Liver (tissue), 9 donors: ENCODE results near the gene RASGRP4. TPM values are rescaled to one million over a fixed set of nuclear protein-coding genes. Genes with fewer than 3 reads are reported as not detected.

ENCODE experiments used
- DNase-seq: peaks from one replicate; pipeline ENCODE4 v3.0.0-alpha.2; 2017; ENCODE audit warnings: low spot score
- H3K27ac ChIP-seq, 2 donors: one replicate each; pipeline ENCODE4 v1.7.0; 2013; ENCODE audit warnings: inconsistent platforms in 2 of 2, low read length in 2 of 2, control low read depth in 1 of 2, low read depth in 1 of 2, mild to moderate bottlenecking in 1 of 2
- H3K27me3 ChIP-seq, 4 donors: one replicate each; pipeline versions ENCODE4 v1.6.1 to v1.7.0; 2013; ENCODE audit warnings: low read length in 3 of 4, inconsistent platforms in 1 of 4, mild to moderate bottlenecking in 1 of 4, moderate library complexity in 1 of 4; ENCODE audit not compliant: control insufficient read depth in 4 of 4, insufficient read depth in 4 of 4
- H3K36me3 ChIP-seq, 4 donors: one replicate each; pipeline versions ENCODE4 v1.6.1 to v1.7.0; 2013; ENCODE audit warnings: low read length in 3 of 4, mild to moderate bottlenecking in 3 of 4, low read depth in 1 of 4, moderate library complexity in 1 of 4; ENCODE audit not compliant: control insufficient read depth in 4 of 4, insufficient read depth in 3 of 4
- H3K4me1 ChIP-seq, 4 donors: one replicate each; pipeline versions ENCODE4 v1.6.1 to v1.7.0; 2013; ENCODE audit warnings: low read length in 3 of 4, mild to moderate bottlenecking in 3 of 4, moderate library complexity in 1 of 4; ENCODE audit not compliant: control insufficient read depth in 4 of 4, insufficient read depth in 4 of 4
- H3K4me3 ChIP-seq, 3 donors: one replicate each; pipeline versions ENCODE4 v1.6.1 to v1.7.0; 2013; ENCODE audit warnings: low read length in 3 of 3, control low read depth in 1 of 3, low read depth in 1 of 3, mild to moderate bottlenecking in 1 of 3
- H3K9ac ChIP-seq, 2 donors: one replicate each; pipeline ENCODE4 v1.7.0; 2013; ENCODE audit warnings: low read length in 2 of 2, mild to moderate bottlenecking in 2 of 2, moderate library complexity in 2 of 2, control low read depth in 1 of 2, low read depth in 1 of 2
- H3K9me3 ChIP-seq, 4 donors: one replicate each; pipeline versions ENCODE4 v1.6.1 to v1.7.0; 2013; ENCODE audit warnings: low read length in 3 of 4; ENCODE audit not compliant: control insufficient read depth in 4 of 4
- EGR1 ChIP-seq, 2 donors: IDR thresholded peaks; 2 replicates each; pipeline ENCODE4 v1.6.1; 2016 to 2018; ENCODE audit warnings: antibody characterized with exemption in 2 of 2, low read depth in 2 of 2
- FOXA2 ChIP-seq: IDR thresholded peaks from 2 replicates; pipeline ENCODE4 v1.6.1; 2016; ENCODE audit warnings: antibody characterized with exemption
- GABPA ChIP-seq, 2 donors: IDR thresholded peaks in 1 of 2; conservative IDR thresholded peaks in 1 of 2; 2 replicates each; pipeline ENCODE4 v1.6.1; 2016; ENCODE audit warnings: antibody characterized with exemption in 2 of 2, mild to moderate bottlenecking in 1 of 2, moderate library complexity in 1 of 2
- HNF4A ChIP-seq, 2 donors: conservative IDR thresholded peaks; 2 replicates each; pipeline ENCODE4 v1.6.1; 2016; ENCODE audit warnings: antibody characterized with exemption in 2 of 2, mild to moderate bottlenecking in 2 of 2
- HNF4G ChIP-seq: IDR thresholded peaks from 2 replicates; pipeline ENCODE4 v1.6.1; 2016; ENCODE audit warnings: antibody characterized with exemption
- JUND ChIP-seq, 2 donors: IDR thresholded peaks; 2 replicates each; pipeline ENCODE4 v1.6.1; 2016; ENCODE audit warnings: antibody characterized with exemption in 2 of 2
- RAD21 ChIP-seq, 2 donors: IDR thresholded peaks; 2 replicates each; pipeline ENCODE4 v1.6.1; 2016; ENCODE audit warnings: antibody characterized with exemption in 2 of 2, mild to moderate bottlenecking in 2 of 2
- SP1 ChIP-seq: IDR thresholded peaks from 2 replicates; pipeline ENCODE4 v1.6.1; 2018; ENCODE audit warnings: antibody characterized with exemption, mild to moderate bottlenecking
- YY1 ChIP-seq: IDR thresholded peaks from 2 replicates; pipeline ENCODE4 v1.6.1; 2016; ENCODE audit warnings: antibody characterized with exemption, mild to moderate bottlenecking
- WGBS: extraction: QIAGEN DNeasy Blood & Tissue Kit; methylation state at CpG from one replicate; pipeline ENCODE4 v1.1.7; 2013; 5-methylcytosine and 5-hydroxymethylcytosine counted together
- polyA plus RNA-seq, 2 donors: library from polyadenylated mRNA; stranded (reverse) in 1 of 2; unstranded in 1 of 2; fragments of 200-250 nt in 1 of 2; fragments of >200 nt in 1 of 2; fragmentation: Nextera tagmentation in 1 of 2; extraction: Ambion mirVana in 1 of 2; gene quantifications; one replicate each; pipeline versions ENCODE4 v1.2.1 to v1.2.3, GENCODE V29; 2013 to 2015
- total RNA-seq, 2 donors: library from RNA; depleted of rRNA; stranded (reverse); fragments of >200 nt; gene quantifications; one replicate each; pipeline ENCODE4 v1.2.3, GENCODE V29; 2014
- TF ChIP-seq, protein P1 (sequence below): IDR thresholded peaks from 2 replicates; pipeline ENCODE4 v1.6.1; 2016; ENCODE audit warnings: antibody characterized with exemption
- TF ChIP-seq, protein P2 (sequence below): IDR thresholded peaks from 2 replicates; pipeline ENCODE4 v1.6.1; 2016; ENCODE audit warnings: antibody characterized with exemption
- TF ChIP-seq, protein P3 (sequence below): IDR thresholded peaks from 2 replicates; pipeline ENCODE4 v1.6.1; 2016; ENCODE audit warnings: antibody characterized with exemption
- TF ChIP-seq, protein P4 (sequence below): IDR thresholded peaks from 2 replicates; pipeline ENCODE4 v1.6.1; 2016; ENCODE audit warnings: antibody characterized with exemption, mild to moderate bottlenecking
- TF ChIP-seq, protein P5 (sequence below): fragments of 150-350 bp; IDR thresholded peaks from 2 replicates; pipeline ENCODE4 v1.5.1; 2017; ENCODE audit warnings: improper control_type of control experiment, low read depth, low read length; ENCODE audit not compliant: missing input control
- donor health status: healthy.
- donor health status: healthy.
- donor health status: healthy.
- donor health status: healthy.
- donor health status: healthy.

The RASGRP4 gene, protein sequence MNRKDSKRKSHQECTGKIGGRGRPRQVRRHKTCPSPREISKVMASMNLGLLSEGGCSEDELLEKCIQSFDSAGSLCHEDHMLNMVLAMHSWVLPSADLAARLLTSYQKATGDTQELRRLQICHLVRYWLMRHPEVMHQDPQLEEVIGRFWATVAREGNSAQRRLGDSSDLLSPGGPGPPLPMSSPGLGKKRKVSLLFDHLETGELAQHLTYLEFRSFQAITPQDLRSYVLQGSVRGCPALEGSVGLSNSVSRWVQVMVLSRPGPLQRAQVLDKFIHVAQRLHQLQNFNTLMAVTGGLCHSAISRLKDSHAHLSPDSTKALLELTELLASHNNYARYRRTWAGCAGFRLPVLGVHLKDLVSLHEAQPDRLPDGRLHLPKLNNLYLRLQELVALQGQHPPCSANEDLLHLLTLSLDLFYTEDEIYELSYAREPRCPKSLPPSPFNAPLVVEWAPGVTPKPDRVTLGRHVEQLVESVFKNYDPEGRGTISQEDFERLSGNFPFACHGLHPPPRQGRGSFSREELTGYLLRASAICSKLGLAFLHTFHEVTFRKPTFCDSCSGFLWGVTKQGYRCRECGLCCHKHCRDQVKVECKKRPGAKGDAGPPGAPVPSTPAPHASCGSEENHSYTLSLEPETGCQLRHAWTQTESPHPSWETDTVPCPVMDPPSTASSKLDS
- total RNA-seq (1 to 10 TPM; 1.9 to 2.4 TPM), polyA plus RNA-seq (1 to 10 TPM in 1 of 2 donors, under 1 TPM in 1; 0.60 to 1.4 TPM)

DNA sequence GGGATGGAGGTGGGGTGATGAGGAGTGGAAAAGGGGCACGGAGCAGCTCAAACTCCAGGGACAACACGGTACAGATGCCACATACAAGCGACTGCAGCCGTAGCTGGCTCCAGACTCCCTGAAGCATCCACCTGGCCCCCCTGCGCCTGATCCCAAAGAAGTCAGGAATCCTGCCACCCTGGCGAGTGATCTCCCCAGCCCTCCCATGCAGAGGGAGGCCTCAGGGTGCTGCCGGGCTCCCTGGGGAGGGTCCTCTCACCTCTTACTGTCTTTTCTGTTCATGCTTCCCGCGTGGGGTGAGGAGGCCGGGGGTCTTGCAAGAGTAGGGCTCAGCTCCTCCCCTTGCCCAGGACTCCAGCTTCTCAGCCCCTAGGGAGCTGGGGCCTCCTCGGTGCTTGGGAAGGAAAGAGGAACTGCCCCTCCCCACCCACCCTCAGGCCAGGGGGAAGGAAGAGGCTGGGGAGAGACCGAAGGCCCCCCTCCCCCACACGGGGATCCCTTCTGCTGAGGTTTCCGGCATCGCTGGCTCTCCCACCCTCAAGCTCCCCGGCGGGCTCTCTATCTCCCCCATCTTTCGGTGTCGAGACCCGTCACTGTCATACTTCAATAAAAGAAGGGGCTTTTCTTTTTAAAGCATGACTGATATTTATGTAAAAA, at the start of gene RASGRP4:
Gene RASGRP4 (minus strand): TSS at position 410 of the 657 bp plus-strand sequence. CDS start 128 bp downstream, at position 282.
- H3K9ac ChIP-seq: no peak within 1 kb of the TSS

DNA sequence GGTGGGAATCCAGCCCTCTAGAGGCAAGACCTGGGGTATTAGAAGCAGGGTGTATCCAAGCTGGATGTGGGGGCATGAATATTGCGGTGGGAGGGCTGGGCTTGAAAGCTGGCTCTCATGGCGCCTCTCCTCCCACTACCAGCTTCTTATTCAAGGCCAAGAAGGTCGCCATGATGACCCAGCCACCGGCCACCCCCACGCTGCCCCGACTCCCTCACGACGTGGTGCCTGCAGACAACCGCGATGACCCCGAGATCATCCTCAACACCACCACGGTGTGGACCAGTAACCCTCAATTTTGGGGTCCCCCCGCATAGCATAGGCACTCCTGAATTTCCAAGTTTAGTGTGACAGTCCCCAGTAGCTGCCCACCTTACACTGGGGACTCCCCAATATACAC, 49.2 kb upstream of the RASGRP4 start:
- Histone ChIP-seq H3K9ac (no peak overlapping the region), H3K27ac (no peak overlapping the region), H3K27me3 (peaks cover 0 to 5% (median 0%) of the 10 kb centered on the region in 4 donors), H3K36me3 (no peaks in the 10 kb centered on the region), H3K4me1 (no peaks in the 10 kb centered on the region), H3K9me3 (no peaks in the 10 kb centered on the region), H3K4me3 (no peak overlapping the region)
- no peak for TF ChIP-seq RAD21 (IDR thresholded peaks at IDR 0.05)
- TF ChIP-seq, protein P1, sequence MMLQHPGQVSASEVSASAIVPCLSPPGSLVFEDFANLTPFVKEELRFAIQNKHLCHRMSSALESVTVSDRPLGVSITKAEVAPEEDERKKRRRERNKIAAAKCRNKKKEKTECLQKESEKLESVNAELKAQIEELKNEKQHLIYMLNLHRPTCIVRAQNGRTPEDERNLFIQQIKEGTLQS: no peak
- no peak for TF ChIP-seq EGR1 (IDR thresholded peaks at IDR 0.05; ENCODE audit: low read depth in 2 of 2)
- no peak for TF ChIP-seq HNF4A (conservative IDR thresholded peaks at IDR 0.05)
- no peak for TF ChIP-seq JUND (IDR thresholded peaks at IDR 0.05)
- TF ChIP-seq, protein P2, sequence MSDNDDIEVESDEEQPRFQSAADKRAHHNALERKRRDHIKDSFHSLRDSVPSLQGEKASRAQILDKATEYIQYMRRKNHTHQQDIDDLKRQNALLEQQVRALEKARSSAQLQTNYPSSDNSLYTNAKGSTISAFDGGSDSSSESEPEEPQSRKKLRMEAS: no peak
- TF ChIP-seq FOXA2: no peak
- TF ChIP-seq SP1: no peak
- TF ChIP-seq, protein P3, sequence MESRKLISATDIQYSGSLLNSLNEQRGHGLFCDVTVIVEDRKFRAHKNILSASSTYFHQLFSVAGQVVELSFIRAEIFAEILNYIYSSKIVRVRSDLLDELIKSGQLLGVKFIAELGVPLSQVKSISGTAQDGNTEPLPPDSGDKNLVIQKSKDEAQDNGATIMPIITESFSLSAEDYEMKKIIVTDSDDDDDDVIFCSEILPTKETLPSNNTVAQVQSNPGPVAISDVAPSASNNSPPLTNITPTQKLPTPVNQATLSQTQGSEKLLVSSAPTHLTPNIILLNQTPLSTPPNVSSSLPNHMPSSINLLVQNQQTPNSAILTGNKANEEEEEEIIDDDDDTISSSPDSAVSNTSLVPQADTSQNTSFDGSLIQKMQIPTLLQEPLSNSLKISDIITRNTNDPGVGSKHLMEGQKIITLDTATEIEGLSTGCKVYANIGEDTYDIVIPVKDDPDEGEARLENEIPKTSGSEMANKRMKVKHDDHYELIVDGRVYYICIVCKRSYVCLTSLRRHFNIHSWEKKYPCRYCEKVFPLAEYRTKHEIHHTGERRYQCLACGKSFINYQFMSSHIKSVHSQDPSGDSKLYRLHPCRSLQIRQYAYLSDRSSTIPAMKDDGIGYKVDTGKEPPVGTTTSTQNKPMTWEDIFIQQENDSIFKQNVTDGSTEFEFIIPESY: no peak
- no peak for TF ChIP-seq GABPA (IDR thresholded peaks at IDR 0.05 in 1 of 2, conservative IDR thresholded peaks at IDR 0.05 in 1 of 2)
- no peak for TF ChIP-seq YY1
- no peak for TF ChIP-seq HNF4G
- TF ChIP-seq, protein P4, sequence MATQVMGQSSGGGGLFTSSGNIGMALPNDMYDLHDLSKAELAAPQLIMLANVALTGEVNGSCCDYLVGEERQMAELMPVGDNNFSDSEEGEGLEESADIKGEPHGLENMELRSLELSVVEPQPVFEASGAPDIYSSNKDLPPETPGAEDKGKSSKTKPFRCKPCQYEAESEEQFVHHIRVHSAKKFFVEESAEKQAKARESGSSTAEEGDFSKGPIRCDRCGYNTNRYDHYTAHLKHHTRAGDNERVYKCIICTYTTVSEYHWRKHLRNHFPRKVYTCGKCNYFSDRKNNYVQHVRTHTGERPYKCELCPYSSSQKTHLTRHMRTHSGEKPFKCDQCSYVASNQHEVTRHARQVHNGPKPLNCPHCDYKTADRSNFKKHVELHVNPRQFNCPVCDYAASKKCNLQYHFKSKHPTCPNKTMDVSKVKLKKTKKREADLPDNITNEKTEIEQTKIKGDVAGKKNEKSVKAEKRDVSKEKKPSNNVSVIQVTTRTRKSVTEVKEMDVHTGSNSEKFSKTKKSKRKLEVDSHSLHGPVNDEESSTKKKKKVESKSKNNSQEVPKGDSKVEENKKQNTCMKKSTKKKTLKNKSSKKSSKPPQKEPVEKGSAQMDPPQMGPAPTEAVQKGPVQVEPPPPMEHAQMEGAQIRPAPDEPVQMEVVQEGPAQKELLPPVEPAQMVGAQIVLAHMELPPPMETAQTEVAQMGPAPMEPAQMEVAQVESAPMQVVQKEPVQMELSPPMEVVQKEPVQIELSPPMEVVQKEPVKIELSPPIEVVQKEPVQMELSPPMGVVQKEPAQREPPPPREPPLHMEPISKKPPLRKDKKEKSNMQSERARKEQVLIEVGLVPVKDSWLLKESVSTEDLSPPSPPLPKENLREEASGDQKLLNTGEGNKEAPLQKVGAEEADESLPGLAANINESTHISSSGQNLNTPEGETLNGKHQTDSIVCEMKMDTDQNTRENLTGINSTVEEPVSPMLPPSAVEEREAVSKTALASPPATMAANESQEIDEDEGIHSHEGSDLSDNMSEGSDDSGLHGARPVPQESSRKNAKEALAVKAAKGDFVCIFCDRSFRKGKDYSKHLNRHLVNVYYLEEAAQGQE: no peak
- TF ChIP-seq, protein P5, sequence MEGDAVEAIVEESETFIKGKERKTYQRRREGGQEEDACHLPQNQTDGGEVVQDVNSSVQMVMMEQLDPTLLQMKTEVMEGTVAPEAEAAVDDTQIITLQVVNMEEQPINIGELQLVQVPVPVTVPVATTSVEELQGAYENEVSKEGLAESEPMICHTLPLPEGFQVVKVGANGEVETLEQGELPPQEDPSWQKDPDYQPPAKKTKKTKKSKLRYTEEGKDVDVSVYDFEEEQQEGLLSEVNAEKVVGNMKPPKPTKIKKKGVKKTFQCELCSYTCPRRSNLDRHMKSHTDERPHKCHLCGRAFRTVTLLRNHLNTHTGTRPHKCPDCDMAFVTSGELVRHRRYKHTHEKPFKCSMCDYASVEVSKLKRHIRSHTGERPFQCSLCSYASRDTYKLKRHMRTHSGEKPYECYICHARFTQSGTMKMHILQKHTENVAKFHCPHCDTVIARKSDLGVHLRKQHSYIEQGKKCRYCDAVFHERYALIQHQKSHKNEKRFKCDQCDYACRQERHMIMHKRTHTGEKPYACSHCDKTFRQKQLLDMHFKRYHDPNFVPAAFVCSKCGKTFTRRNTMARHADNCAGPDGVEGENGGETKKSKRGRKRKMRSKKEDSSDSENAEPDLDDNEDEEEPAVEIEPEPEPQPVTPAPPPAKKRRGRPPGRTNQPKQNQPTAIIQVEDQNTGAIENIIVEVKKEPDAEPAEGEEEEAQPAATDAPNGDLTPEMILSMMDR: no peak
- 84% methylated on average over 13 of the region's 13 CpGs for WGBS
- DNase-seq: no peak

More for the DNA sequence above, at the start of gene RASGRP4:
- no peak within 1 kb of the TSS for H3K27ac ChIP-seq
- no peaks in the 10 kb centered on the region for H3K4me1 ChIP-seq
- no peaks in the 10 kb centered on the region for H3K9me3 ChIP-seq
- DNase-seq: no peak
- H3K36me3 ChIP-seq: no peaks in the 10 kb centered on the region
- H3K27me3 ChIP-seq: no peaks in the 10 kb centered on the region
- TF ChIP-seq, protein P1: no peak
- no peak for TF ChIP-seq RAD21 (IDR thresholded peaks at IDR 0.05)
- no peak for TF ChIP-seq YY1
- H3K4me3 ChIP-seq: peak within 1 kb of the TSS in 2 of 3 donors; percentile 21 to 23
- 30% methylated on average over 20 of the region's 20 CpGs for WGBS
